HG02973 (cell line): ENCODE results near the gene SLCO3A1.

Experiments used
- ATAC-seq: cut with Tn5 transposase; IDR thresholded peaks from one replicate; pipeline ENCODE4 v1.9.1; 2021; ENCODE audit warnings: moderate library complexity; ENCODE audit not compliant: unreplicated experiment

SLCO3A1 gene

DNA sequence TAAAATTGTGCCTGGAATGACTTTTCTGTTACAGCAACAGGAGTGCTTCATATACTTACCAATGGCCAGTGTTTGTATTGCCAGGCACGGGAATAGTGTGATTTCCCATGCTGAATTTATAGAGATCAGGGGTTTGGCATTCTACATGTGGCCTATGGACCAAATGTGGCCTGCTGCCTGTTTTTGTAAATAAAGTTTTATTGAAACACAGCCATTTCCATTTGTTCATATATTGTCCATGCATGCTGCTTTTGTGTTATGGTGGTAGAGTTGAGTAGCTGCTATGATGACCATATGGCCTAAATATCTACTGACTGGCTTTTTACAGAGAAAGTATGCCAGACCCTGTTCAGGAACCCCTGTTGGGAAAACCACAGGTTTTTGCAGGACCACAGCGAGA lies 55.6 kb downstream of the SLCO3A1 start:
- ATAC-seq = no peak

DNA sequence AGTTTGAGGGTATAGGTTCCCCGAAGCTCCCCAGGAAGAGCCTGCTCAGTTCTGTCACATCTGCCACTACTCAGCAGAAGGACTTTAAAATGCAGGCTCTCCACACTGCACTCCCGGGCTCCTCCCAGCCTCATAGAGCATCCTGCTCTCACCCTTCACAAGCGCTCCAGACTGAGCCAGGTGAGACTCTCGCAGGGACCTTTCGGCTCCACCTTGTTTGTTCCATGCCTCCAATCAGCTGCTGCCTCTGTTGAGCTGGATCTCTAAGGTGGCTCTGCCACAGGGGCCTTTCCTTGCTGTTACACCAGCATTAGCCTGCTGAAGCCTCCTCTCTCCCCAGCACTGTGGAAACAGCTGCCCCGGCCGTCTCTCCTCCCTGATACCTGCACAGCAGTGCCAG lies 56.1 kb downstream of the SLCO3A1 start:
- ATAC-seq = no peak

DNA sequence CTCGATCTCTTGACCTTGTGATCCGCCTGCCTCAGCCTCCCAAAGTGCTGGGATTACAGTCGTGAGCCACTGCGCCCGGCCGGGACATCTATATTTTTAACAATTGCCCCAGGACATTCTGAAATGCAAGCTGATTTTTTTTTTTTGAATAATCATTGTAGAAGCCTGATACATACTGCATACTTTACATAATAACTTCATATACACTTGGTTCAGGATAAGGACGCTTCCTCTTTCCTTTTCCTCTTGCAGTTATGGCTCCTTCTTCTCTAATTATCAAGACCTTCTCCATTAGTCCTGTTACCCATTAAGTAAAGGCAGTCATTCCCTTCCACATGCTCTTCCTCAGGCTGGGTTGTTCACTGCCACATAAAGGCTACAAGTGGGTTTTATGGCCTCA lies 58.3 kb downstream of the SLCO3A1 start:
- no peak for ATAC-seq

GRCh38 chr15:91912336-91912735 lies 58.8 kb downstream of the SLCO3A1 start:
- ATAC-seq = no peak

DNA sequence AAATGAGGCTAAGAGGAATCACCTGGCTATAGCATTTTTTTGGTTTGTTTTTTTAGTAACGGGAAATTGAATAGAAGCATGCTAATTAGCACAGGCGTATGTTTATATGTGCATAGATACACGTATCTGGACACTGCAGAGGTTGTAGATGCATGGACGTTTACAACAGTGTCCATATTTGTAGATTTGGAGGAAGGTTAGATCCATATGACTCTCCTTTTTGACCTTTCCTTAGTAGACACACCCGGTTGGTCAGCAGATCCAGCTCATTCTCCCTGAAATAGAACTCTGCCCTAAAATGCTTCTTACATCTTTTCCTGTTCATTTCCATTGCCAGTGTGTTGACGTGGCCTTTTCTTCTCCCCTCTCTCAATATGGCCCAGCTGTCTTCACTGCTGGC lies 60.1 kb downstream of the SLCO3A1 start:
- ATAC-seq = no peak

- ATAC-seq = no peak
These were observed 62.1 kb downstream of the SLCO3A1 start for GRCh38 chr15:91915576-91915975.

DNA sequence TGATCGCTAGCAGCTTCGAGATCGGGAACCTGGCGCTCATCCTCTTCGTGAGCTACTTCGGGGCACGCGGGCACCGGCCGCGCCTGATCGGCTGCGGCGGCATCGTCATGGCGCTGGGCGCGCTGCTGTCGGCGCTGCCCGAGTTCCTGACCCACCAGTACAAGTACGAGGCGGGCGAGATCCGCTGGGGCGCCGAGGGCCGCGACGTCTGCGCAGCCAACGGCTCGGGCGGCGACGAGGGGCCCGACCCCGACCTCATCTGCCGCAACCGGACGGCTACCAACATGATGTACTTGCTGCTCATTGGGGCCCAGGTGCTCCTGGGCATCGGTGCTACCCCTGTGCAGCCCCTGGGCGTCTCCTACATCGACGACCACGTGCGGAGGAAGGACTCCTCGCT lies 62.5 kb downstream of the SLCO3A1 start:
- ATAC-seq = no peak

- no peak for ATAC-seq
These were observed 64.3 kb downstream of the SLCO3A1 start for GRCh38 chr15:91917686-91918360.

DNA sequence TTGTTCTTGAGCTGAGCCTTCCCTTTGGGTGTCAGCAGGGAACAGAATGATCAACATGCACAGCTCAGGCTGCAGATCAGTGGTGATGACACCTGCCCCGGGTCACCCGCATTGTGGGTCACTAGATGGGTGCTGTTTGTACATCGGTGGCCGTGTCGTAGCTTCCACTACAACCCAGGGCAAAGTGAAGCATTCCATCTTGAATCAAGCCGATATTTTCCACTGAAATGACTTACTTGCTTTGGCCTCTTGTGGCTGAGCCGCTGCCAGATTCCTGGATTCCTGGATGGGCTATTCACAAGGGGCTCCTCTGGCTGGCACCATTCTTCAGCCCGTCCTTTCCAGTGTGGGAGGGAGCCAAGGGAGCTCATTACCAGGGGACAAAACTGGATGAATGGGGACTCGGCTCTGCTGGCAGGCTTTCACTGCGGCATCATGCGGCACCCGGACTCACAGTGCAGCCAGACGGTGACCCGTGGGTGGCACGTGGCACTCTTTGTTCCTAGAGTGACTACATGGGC lies 65.6 kb downstream of the SLCO3A1 start:
- no peak for ATAC-seq

- ATAC-seq = no peak
These were observed 67.8 kb downstream of the SLCO3A1 start for GRCh38 chr15:91921188-91921842.

DNA sequence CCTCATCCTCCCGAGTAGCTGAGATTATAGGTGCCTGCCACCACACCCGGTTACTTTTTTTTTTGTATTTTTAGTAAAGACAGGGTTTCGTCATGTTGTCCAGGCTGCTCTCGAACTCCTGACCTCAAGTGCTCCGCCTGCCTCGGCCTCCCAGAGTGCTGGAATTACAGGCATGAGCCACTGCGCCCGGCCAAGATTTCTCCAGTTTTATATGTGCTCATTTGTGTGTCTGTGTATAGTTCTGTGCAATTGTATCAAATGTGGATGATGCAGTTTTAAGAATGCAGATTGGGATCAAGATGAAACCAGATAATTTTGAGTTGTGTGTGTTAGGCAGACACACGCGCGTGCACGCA lies 68.3 kb downstream of the SLCO3A1 start:
- no peak for ATAC-seq

DNA sequence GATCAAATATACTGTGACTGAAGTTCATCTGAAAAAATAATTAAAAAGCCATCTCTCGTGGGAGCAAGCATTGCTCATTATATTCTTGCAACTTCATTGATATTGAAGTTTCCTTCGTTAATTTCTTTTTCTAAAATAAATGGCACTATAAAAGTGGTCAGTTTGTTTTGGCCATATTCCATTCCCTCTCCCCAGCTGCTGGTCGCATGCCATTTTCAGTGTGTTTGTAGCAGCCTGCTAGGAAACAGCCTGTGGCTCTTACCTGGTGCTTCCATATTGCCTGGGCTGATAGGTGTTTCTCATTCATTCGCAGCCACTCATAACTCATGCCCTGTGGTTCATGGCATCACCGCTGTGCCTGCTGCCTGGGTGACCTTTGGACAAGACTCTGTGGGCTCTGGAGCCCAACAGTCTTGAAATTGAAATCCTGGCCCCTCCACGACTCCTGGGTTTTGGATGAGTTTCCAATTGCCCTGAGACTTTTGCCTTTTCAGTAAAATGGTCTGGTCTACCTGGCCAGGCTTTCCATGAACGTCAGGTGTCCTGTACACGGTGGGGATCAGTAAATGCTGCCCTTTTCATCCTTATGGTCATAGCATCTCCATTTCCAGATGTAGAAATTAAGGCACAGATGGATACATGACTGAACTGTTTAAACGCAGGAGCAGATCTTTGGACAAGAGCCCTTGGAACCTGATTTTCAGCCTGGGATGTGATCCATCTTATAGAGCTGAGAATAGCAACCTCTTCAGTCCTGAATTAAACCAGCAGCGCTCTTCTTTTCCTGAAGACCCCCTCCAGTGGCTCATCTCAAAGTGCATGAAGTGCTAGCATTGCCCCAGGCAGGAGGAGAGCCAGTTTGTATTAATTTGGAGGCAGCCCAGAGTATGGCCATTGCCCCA lies 69.4 kb downstream of the SLCO3A1 start:
- no peak for ATAC-seq

DNA sequence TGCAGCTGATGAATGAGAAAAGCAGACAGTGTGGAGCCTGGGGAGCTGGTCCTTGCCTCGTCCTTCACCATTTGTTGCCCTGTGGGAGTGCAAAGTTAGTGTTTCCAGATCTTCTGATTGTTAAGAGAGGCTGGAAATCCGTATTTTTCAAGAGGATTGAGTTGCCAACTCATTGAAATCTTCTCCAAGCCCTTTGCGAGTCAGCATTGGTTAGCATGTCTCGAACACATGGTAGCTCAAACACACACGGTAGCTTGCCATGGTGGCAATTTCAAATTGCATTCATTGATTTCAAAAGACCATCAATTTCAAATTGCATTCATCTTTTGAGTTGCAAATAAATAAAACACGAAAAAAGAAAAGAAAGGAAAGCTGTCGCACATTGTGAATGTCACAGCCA lies 70.7 kb downstream of the SLCO3A1 start:
- no peak for ATAC-seq

GRCh38 chr15:91924837-91925495 lies 71.5 kb downstream of the SLCO3A1 start:
- no peak for ATAC-seq

DNA sequence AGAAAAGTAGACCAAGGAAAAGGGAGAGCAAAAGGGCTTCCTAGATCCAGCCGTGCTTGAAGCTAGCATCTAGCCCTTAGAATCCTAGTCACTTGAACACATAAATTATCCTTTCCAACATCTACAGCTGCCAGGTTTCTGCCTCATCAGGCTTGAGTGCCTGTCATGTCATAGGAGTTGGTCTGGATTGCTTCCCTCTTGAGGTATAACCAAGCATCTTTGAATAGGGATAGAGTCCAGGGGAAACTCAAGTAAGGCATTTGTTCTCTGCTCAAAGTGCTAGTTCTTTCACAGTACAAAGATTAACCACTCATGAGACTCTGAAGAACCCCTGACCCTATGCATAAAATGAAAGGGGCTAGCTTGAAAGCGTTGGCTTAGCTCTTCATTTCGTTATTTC lies 72.3 kb downstream of the SLCO3A1 start:
- ATAC-seq = no peak

DNA sequence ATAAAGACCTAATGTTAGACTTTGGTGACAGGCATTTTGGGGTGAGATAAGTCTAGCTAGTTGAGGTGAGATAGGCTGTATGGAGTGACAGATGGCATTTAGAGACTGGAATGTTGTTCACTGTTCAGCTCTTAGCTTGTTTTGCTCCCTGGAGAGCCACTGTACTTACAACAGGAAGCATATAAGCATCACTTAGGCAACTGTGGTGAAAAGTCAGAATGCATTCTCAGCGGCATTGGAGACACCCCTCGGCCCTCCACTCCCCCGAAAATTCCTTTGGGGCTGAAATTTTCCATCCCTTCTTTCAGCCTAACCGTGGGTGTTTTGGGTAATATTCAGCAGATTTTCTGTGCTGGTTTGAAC lies 73.4 kb downstream of the SLCO3A1 start:
- ATAC-seq = no peak

DNA sequence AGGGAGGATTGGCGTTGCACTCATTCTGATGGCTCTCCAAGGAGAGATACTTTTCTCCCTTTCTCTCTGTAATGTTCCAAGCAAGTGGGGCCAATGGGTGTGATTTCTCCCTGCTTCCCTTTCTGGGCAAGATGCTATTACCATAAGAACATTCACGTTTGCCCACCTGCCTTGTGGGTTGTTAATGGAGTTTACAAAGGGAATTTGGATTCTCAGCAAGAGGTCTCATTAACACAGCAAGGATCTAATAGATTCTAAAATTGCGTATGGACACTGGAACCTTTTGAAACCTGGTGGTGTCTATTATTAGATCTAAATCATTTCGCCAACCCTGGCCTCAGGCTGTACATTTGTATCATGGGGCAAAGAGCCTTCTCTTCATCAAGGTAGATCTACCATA lies 74.1 kb downstream of the SLCO3A1 start:
- ATAC-seq = no peak

GRCh38 chr15:91928675-91929074 lies 75.2 kb downstream of the SLCO3A1 start:
- no peak for ATAC-seq

GRCh38 chr15:91929509-91929908 lies 76.0 kb downstream of the SLCO3A1 start:
- ATAC-seq = no peak

GRCh38 chr15:91930092-91930491 lies 76.6 kb downstream of the SLCO3A1 start:
- no peak for ATAC-seq

- ATAC-seq = no peak
These were observed 82.8 kb downstream of the SLCO3A1 start for GRCh38 chr15:91936182-91936775.
